HL-60/S4 (cell line): ENCODE measurements around the gene NFIX.

ENCODE experiments used
- in situ Hi-C: fragments of 300-500 bp; cut with MboI; formaldehyde crosslinking; loops from 2 replicates; pipeline ENCODE4 v1.14.3; 2022; ENCODE audit warnings: low sequenced_read_pairs

The NFIX gene

DNA sequence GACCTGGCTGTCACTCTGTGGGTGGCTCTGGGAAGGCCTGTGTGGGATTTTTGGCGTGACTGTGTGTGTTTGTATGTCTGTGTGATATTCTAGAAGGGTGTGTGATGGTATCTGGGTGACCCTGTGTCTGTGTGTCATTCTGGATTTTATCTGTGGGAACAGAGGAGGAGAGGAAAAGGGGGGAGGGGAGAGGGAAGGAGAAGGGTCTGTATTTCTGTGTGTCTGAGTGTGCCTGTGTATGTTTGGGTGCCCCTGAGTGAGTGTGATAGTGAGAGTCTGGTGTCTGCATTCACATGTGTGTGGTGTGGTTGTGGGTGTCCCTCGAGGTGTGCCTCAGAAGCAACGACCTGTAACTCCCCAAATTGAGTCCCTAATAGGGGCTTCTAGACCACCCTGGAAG lies 8.1 kb upstream of the NFIX start:
- in situ Hi-C loops, result no loop called here

DNA sequence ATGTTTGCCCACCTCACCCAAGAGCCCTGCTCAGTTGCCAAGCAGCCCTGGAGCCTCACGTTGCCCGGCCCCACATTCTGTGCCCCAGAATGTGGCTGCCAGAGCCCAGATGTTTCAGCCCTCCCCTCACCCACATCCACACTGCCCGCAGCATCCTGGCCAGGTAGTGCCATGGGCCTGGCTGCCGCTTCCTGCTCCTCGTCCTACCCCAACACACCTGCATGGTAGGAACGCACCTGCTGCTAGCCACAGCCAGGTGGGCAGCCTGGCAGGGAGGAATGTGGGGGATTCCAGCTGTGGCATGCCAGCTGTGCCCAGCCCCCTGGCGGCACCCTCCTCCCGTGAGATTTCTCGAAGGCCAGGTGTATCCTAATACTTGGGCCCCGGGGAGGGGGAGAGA lies 7.5 kb upstream of the NFIX start:
- in situ Hi-C loops, result no loop called here

GRCh38 chr19:12990431-12990830 lies 4.8 kb upstream of the NFIX start:
- in situ Hi-C loops, result no loop called here

DNA sequence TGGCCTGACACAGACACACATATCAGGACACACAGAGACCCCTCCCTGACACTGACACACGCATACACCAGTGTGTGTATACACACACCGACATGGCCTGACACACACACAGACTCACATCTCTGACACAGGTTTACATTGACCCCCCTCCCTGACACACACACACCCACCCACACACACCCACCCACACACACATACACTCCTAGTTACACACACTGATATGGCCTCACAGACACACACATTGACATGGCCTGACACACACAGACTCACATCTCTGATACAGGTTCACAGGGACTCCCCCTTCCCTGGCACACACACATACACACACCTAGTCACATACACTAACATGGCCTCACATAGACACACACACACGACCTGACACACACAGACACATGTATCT lies 4.4 kb upstream of the NFIX start:
- in situ Hi-C loops, result no loop called here

DNA sequence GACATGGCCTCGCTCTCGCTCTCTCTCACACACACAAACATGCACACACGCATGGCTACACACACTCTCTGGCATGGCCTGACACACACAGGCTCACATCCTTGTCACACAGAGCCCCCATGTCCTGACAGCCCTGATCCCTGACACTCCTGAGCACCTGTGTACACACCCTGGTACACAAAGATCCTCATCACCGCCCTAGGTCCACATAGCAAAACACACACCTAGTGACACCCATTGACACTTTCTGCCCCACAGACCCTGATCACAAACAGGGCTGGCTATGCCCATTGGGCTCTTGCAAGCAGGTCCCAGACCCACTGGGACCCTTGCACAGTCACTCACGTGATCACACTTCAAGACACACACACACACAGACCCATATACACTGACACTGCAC lies 4.0 kb upstream of the NFIX start:
- in situ Hi-C loops, result no loop called here

- in situ Hi-C loops, result no loop called here
Measured at GRCh38 chr19:12992729-12993128, 2.5 kb upstream of the NFIX start.

GRCh38 chr19:12993562-12993961 lies 1.7 kb upstream of the NFIX start:
- in situ Hi-C loops, result no loop called here

GRCh38 chr19:12995596-12996405 lies 526 bp downstream of the NFIX start:
- in situ Hi-C loops, result no loop called here

- in situ Hi-C loops, result no loop called here
Measured at GRCh38 chr19:12996406-12997094, 1.3 kb downstream of the NFIX start.

GRCh38 chr19:12997179-12997966 lies 2.1 kb downstream of the NFIX start:
- in situ Hi-C loops, result no loop called here

GRCh38 chr19:12997967-12998940 lies 3.0 kb downstream of the NFIX start:
- in situ Hi-C loops, result no loop called here

- in situ Hi-C loops, result no loop called here
Measured at GRCh38 chr19:13001166-13001501, 5.9 kb downstream of the NFIX start.

DNA sequence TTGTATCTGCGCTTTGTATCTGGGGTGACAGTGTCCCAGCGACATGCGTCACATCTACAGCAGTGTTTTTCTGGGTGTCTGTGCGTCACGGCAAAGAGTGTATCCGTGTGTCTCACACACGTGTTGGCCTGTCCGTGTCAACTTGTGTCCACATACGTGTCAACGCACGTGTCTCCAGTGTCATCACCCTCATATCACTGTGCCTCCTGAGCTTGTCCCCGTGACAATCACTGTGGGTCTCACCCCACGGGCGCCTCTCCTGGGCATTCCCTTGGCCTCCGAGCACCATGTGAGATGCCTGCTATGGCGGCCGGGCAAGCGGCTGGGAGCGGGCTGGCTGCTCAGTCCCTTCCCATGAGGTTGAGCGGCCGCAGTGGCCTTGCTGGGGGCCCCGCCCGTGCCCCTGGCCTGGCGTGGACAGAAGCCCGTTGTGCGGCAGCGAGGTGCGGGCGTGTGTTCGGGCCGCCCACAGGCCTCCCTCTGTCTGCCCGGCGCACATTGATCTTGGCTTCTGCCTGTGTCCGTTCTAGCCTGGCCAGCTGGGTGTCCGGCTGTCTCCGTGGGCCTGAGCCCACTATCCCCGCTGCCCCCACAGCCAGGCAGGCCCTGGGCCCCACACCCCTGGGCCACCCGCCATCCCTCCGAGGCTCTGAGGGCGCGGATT lies 6.4 kb downstream of the NFIX start:
- in situ Hi-C loops, result no loop called here

DNA sequence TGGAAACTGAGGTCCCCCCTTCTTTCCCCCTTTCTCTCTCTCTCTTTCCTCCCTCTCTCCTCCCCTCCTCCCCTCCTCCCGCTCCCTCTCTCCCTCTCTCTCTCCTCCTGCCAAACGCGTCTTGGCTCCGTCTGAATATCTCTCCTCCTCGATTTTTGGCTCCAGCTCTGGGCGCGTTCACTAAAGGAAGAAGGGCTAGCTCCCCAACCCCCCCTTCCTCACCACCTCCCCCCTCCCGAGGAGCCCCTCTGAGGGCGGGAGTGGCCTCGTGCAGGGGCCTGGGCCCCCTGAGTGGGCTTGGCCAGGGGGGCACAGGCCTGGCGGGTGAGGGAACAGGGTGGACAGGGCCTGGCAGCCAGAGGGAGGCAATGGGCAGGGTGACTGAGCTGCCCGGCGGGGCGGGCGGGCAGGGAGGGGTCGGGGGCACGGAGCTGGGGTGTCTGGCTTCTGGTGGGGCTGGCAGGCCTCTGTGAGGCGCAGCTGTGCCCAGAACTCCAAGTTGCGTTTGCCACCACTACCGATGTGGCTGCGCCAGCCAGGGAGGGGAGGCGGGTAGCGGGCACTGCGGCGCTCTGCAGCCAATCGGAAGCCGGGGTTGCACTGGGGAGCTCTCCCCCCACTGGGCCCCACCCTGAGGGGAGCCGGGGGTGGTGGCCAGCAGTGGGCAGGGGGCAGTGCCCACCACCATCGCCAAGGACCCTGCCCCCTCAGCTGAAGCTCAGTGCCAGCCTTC lies 7.1 kb downstream of the NFIX start:
- in situ Hi-C loops, result no loop called here

DNA sequence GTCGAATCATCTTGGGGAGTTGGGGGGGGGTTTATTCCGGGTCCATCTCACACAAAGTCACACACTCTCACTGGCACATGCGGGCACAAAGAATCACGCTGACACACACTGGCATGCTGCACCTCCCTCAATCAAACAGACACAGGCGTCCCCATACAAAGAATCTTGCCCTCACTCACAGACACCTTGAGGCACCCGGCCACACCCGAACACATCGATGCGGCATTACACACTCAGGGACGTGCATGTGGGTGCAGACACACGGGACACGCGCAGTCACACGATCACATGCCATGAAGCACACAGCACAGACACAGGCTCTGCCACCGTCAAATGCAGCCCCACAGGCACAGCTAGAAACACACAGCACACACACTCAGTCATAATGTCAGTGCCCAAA lies 7.8 kb downstream of the NFIX start:
- in situ Hi-C loops, result no loop called here

GRCh38 chr19:13004273-13004672 lies 9.0 kb downstream of the NFIX start:
- in situ Hi-C loops, result no loop called here

- in situ Hi-C loops, result no loop called here
Measured at GRCh38 chr19:13005253-13005652, 10.0 kb downstream of the NFIX start.

- in situ Hi-C loops, result no loop called here
Measured at GRCh38 chr19:13005861-13006370, 10.6 kb downstream of the NFIX start.
